GM12801 (cell line): ENCODE data around the gene PAX9.

Source experiments
- CTCF ChIP-seq: IDR thresholded peaks from one replicate; pipeline ENCODE4 v1.5.1; 2011; ENCODE audit warnings: control low read depth; ENCODE audit not compliant: insufficient read length; ENCODE audit errors: extremely low read depth

PAX9 gene

GRCh38 chr14:36723530-36723929, 61.9 kb downstream of the PAX9 start:
- no peak for TF ChIP-seq CTCF

GRCh38 chr14:36724162-36724561, 62.5 kb downstream of the PAX9 start:
- TF ChIP-seq CTCF = no peak

- no peak for TF ChIP-seq CTCF
Observed at GRCh38 chr14:36726128-36726527, 64.5 kb downstream of the PAX9 start.
